Panc1 (cell line): ENCODE measurements around the gene TMEFF2. TPM values are rescaled to one million over a fixed set of nuclear protein-coding genes. Genes with fewer than 3 reads are reported as not detected.

Source experiments
- ATAC-seq: fragments of 200-7000 bp; cut with Tn5 transposase; 2 replicates; pipeline ENCODE4 v1.9.1; 2020; ENCODE audit warnings: mild to moderate bottlenecking, moderate library complexity
- BruUV-seq: library from RNA; stranded (reverse); fragments of 400-500 nt; replicated peaks from 2 replicates; lab custom pipeline; 2021; lab: Mats Ljungman, UMichigan
- CTCF ChIA-PET: fragments of 300-600 bp; sonication (Branson Sonifier 250); formaldehyde crosslinking; loops from one replicate; lab custom pipeline; 2022; ENCODE audit warnings: antibody characterized with exemption; lab: Charles Lee
- POLR2A ChIA-PET: fragments of 300-600 bp; sonication (Branson Sonifier 250); formaldehyde crosslinking; loops from one replicate; lab custom pipeline; 2022; ENCODE audit warnings: antibody characterized with exemption; lab: Charles Lee
- DNase-seq: peaks from one replicate; pipeline ENCODE4 v3.0.0-alpha.2; 2010; ENCODE audit warnings: low read depth, low spot score
- H3K27ac ChIP-seq: 2 replicates; pipeline ENCODE4 v1.5.1; 2011; ENCODE audit warnings: mild to moderate bottlenecking, low read length, inconsistent platforms
- H3K27me3 ChIP-seq: fragments of 200-500 bp; sonication (Bioruptor generic); 2 replicates; pipeline ENCODE4 v1.6.0; 2014; ENCODE audit warnings: low read length, inconsistent platforms; ENCODE audit not compliant: control insufficient read depth, insufficient read depth
- H3K36me3 ChIP-seq: fragments of 200-500 bp; sonication (Bioruptor generic); 2 replicates; pipeline ENCODE4 v1.5.1; 2014; ENCODE audit warnings: inconsistent platforms, mild to moderate bottlenecking, low read length, moderate library complexity; ENCODE audit not compliant: control insufficient read depth, insufficient read depth
- H3K4me1 ChIP-seq: 2 replicates; pipeline ENCODE4 v1.5.1; 2011; ENCODE audit warnings: inconsistent platforms, mild to moderate bottlenecking, low read length, moderate library complexity; ENCODE audit not compliant: control insufficient read depth, insufficient read depth
- H3K4me3 ChIP-seq, 2 experiments: 2 replicates each; pipeline ENCODE4 v1.5.1; 2011 to 2012; ENCODE audit warnings: low read depth in 2 of 2, low read length in 2 of 2, mild to moderate bottlenecking in 2 of 2, inconsistent platforms in 1 of 2, moderate library complexity in 1 of 2
- H3K9me3 ChIP-seq: fragments of 200-500 bp; sonication (Bioruptor generic); 2 replicates; pipeline ENCODE4 v1.5.1; 2014; ENCODE audit warnings: low read depth, mild to moderate bottlenecking, inconsistent platforms, low read length, moderate library complexity; ENCODE audit not compliant: control insufficient read depth, insufficient read depth
- CTCF ChIP-seq: fragments of 450-650 bp; IDR thresholded peaks from 2 replicates; pipeline ENCODE4 v1.5.1; 2017; ENCODE audit warnings: mild to moderate bottlenecking
- POLR2AphosphoS5 ChIP-seq: IDR thresholded peaks from 2 replicates; pipeline ENCODE4 v1.6.1; 2012; ENCODE audit warnings: mild to moderate bottlenecking, low read depth, low read length, moderate library complexity
- REST ChIP-seq, 2 experiments: IDR thresholded peaks; 2 replicates each; pipeline ENCODE4 v1.6.1; 2011 to 2012; ENCODE audit warnings: low read depth in 2 of 2, control low read depth in 1 of 2, low read length in 1 of 2, mild to moderate bottlenecking in 1 of 2, moderate library complexity in 1 of 2; ENCODE audit not compliant: insufficient read depth in 1 of 2
- SIN3A ChIP-seq: IDR thresholded peaks from 2 replicates; pipeline ENCODE4 v1.6.1; 2012; ENCODE audit warnings: low read depth, mild to moderate bottlenecking, low read length, moderate library complexity, borderline replicate concordance; ENCODE audit not compliant: insufficient read depth
- TCF7L2 ChIP-seq: IDR thresholded peaks from 2 replicates; pipeline ENCODE4 v1.6.1; 2011; ENCODE audit warnings: mild to moderate bottlenecking, low read depth, low read length, inconsistent platforms
- in situ Hi-C: cut with HindIII; loops from 2 replicates; pipeline ENCODE4 v1.10.0; 2016; ENCODE audit warnings: low sequenced_read_pairs, low pct_unique_long_range_greater_than_20kb
- intact Hi-C: fragments of 100-400 bp; cut with micrococcal nuclease; formaldehyde crosslinking; loops from one replicate; pipeline ENCODE4 v1.10.0; 2022; ENCODE audit not compliant: unreplicated experiment
- total RNA-seq: library from RNA; stranded (reverse); gene quantifications from one replicate; pipeline ENCODE4 v1.2.1, GENCODE V29; 2021; ENCODE audit not compliant: unreplicated experiment

TMEFF2 gene
- total RNA-seq, 1 experiment from 2014 or later, result 1.5 TPM

- H3K4me3 ChIP-seq, result no peak overlapping the region
- ATAC-seq (no peak), DNase-seq (no peak)
- in situ Hi-C loops (no loop called here), intact Hi-C loops (no loop called here)
- no peaks in the 10 kb centered on the region for H3K9me3 ChIP-seq
- no TSS peak for BruUV-seq
- H3K4me1 ChIP-seq, result no peaks in the 10 kb centered on the region
- CTCF ChIA-PET, result no interaction called here
- H3K27ac ChIP-seq, result no peak overlapping the region
- no peak for TF ChIP-seq TCF7L2
- no peak for TF ChIP-seq REST (IDR thresholded peaks at IDR 0.05; ENCODE audit: insufficient read depth in 1 of 2, low read depth in 2 of 2, low read length in 1 of 2)
- TF ChIP-seq SIN3A, result no peak
- TF ChIP-seq POLR2AphosphoS5, result no peak
- no peak for TF ChIP-seq CTCF
- H3K27me3 ChIP-seq, result no peaks in the 10 kb centered on the region
- POLR2A ChIA-PET, result no interaction called here
- no peaks in the 10 kb centered on the region for H3K36me3 ChIP-seq
These were observed 189.5 kb downstream of the TMEFF2 start for GRCh38 chr2:192005211-192005610.

- POLR2A ChIA-PET, result no interaction called here
- intact Hi-C loops, result no loop called here
These were observed 190.4 kb downstream of the TMEFF2 start for GRCh38 chr2:192004188-192004963.

More at GRCh38 chr2:192004188-192004963, 190.4 kb downstream of the TMEFF2 start:
- CTCF ChIA-PET, result no interaction called here
- TF ChIP-seq SIN3A (no peak), POLR2AphosphoS5 (no peak), CTCF (no peak), TCF7L2 (no peak), REST (IDR thresholded peaks at IDR 0.05; ENCODE audit: insufficient read depth in 1 of 2, low read depth in 2 of 2, low read length in 1 of 2) (no peak)
- in situ Hi-C loops, result no loop called here
- Histone ChIP-seq H3K27ac (no peak overlapping the region), H3K36me3 (no peaks in the 10 kb centered on the region), H3K4me3 (no peak overlapping the region), H3K4me1 (no peaks in the 10 kb centered on the region), H3K9me3 (no peaks in the 10 kb centered on the region), H3K27me3 (no peaks in the 10 kb centered on the region)
- BruUV-seq, result no TSS peak
- no peak for DNase-seq
- no peak for ATAC-seq
